IMR-90 (cell line): ENCODE results near the gene DISC1. TPM values are rescaled to one million over a fixed set of nuclear protein-coding genes. Genes with fewer than 3 reads are reported as not detected.

ENCODE experiments used
- ATAC-seq: fragments of 200-7000 bp; cut with Tn5 transposase; 2 replicates; pipeline ENCODE4 v1.9.1; 2020; ENCODE audit warnings: low read depth, mild to moderate bottlenecking, moderate library complexity
- BruUV-seq: library from RNA; stranded (reverse); fragments of 400-500 nt; replicated peaks from 2 replicates; lab custom pipeline; 2021; lab: Mats Ljungman, UMichigan
- CTCF ChIA-PET: fragments of 300-600 bp; formaldehyde crosslinking; extraction: SDS; loops from one replicate; lab custom pipeline; 2021; ENCODE audit warnings: antibody characterized with exemption; lab: Yijun Ruan, JAX
- POLR2A ChIA-PET: fragments of 300-600 bp; sonication (Branson Sonifier 250); formaldehyde crosslinking; loops from one replicate; lab custom pipeline; 2022; ENCODE audit warnings: antibody characterized with exemption; ENCODE audit not compliant: unreplicated experiment; lab: Charles Lee
- DNase-seq: peaks from one replicate; pipeline ENCODE4 v3.0.0; 2013
- H2AFZ ChIP-seq: replicated peaks from 2 replicates; pipeline ENCODE3; 2013; ENCODE audit warnings: low read length, mild to moderate bottlenecking; ENCODE audit not compliant: poor library complexity
- H2AK5ac ChIP-seq: 2 replicates; pipeline ENCODE4 v1.6.1; 2013; ENCODE audit warnings: low read depth, low read length, inconsistent platforms
- H2AK9ac ChIP-seq: replicated peaks from 2 replicates; pipeline ENCODE3; 2013; ENCODE audit warnings: mild to moderate bottlenecking, low read depth, low read length, moderate library complexity; ENCODE audit not compliant: poor library complexity
- H2BK120ac ChIP-seq: 2 replicates; pipeline ENCODE4 v1.6.1; 2013; ENCODE audit warnings: low read depth, low read length, inconsistent platforms
- H2BK15ac ChIP-seq: 3 replicates; pipeline ENCODE4 v1.6.1; 2013; ENCODE audit warnings: low read depth, low read length, inconsistent platforms
- H2BK20ac ChIP-seq: 2 replicates; pipeline ENCODE4 v1.6.1; 2013; ENCODE audit warnings: low read depth, mild to moderate bottlenecking, inconsistent platforms, low read length, moderate library complexity
- H2BK5ac ChIP-seq: 2 replicates; pipeline ENCODE4 v1.6.1; 2013; ENCODE audit warnings: mild to moderate bottlenecking, low read depth, low read length, inconsistent platforms; ENCODE audit not compliant: poor library complexity, severe bottlenecking
- H3K14ac ChIP-seq: replicated peaks from 2 replicates; pipeline ENCODE4 v1.6.1; 2013; ENCODE audit warnings: low read depth, low read length, inconsistent platforms
- H3K18ac ChIP-seq: 2 replicates; pipeline ENCODE4 v1.6.1; 2013; ENCODE audit warnings: low read depth, low read length, control low read depth
- H3K23ac ChIP-seq: 2 replicates; pipeline ENCODE4 v1.6.1; 2013; ENCODE audit warnings: low read depth, low read length, inconsistent platforms
- H3K27ac ChIP-seq: 2 replicates; pipeline ENCODE4 v1.5.1; 2013; ENCODE audit warnings: mild to moderate bottlenecking, control low read depth, low read length; ENCODE audit not compliant: insufficient read depth
- H3K27me3 ChIP-seq: 2 replicates; pipeline ENCODE4 v1.6.1; 2013; ENCODE audit warnings: low read length; ENCODE audit not compliant: control insufficient read depth, insufficient read depth
- H3K36me3 ChIP-seq: 2 replicates; pipeline ENCODE4 v1.6.1; 2013; ENCODE audit warnings: low read length, mixed read lengths; ENCODE audit not compliant: control insufficient read depth, insufficient read depth
- H3K4ac ChIP-seq: 2 replicates; pipeline ENCODE4 v1.6.1; 2013; ENCODE audit warnings: low read depth, low read length, inconsistent platforms
- H3K4me1 ChIP-seq: 2 replicates; pipeline ENCODE4 v1.6.1; 2013; ENCODE audit warnings: low read length, mixed read lengths; ENCODE audit not compliant: control insufficient read depth, insufficient read depth
- H3K4me2 ChIP-seq: 2 replicates; pipeline ENCODE4 v1.6.1; 2013; ENCODE audit warnings: low read depth, mild to moderate bottlenecking, control low read depth, low read length, moderate library complexity
- H3K4me3 ChIP-seq: 2 replicates; pipeline ENCODE4 v1.5.1; 2013; ENCODE audit warnings: low read depth, mild to moderate bottlenecking, control low read depth, low read length, moderate library complexity; ENCODE audit not compliant: insufficient read depth
- H3K56ac ChIP-seq: 2 replicates; pipeline ENCODE4 v1.6.1; 2013; ENCODE audit warnings: low read length, inconsistent platforms; ENCODE audit not compliant: insufficient read depth; ENCODE audit errors: extremely low read depth
- H3K79me1 ChIP-seq, 2 experiments: 2 replicates each; pipeline ENCODE4 v1.6.1; 2013; ENCODE audit warnings: low read length in 2 of 2, inconsistent platforms in 1 of 2, low read depth in 1 of 2
- H3K9ac ChIP-seq: 2 replicates; pipeline ENCODE4 v1.6.1; 2013; ENCODE audit warnings: low read depth, low read length, control low read depth
- H3K9me1 ChIP-seq: 2 replicates; pipeline ENCODE4 v1.6.1; 2013; ENCODE audit warnings: low read length, inconsistent platforms; ENCODE audit not compliant: insufficient read depth
- H3K9me3 ChIP-seq: 2 replicates; pipeline ENCODE4 v1.6.1; 2013; ENCODE audit warnings: low read length; ENCODE audit not compliant: control insufficient read depth, insufficient read depth
- H4K20me1 ChIP-seq: 2 replicates; pipeline ENCODE4 v1.6.1; 2013; ENCODE audit warnings: low read length, inconsistent platforms; ENCODE audit not compliant: insufficient read depth
- H4K5ac ChIP-seq: 2 replicates; pipeline ENCODE4 v1.6.1; 2013; ENCODE audit warnings: mild to moderate bottlenecking, low read depth, low read length, control low read depth
- H4K8ac ChIP-seq, 2 experiments: 2 replicates each; pipeline ENCODE4 v1.6.1; 2013; ENCODE audit warnings: low read depth in 2 of 2, low read length in 2 of 2, control low read depth in 1 of 2, inconsistent platforms in 1 of 2
- H4K91ac ChIP-seq: 2 replicates; pipeline ENCODE4 v1.6.1; 2013; ENCODE audit warnings: low read depth, low read length, inconsistent platforms; ENCODE audit not compliant: insufficient read depth
- BHLHE40 ChIP-seq: fragments of 150-350 bp; IDR thresholded peaks from 2 replicates; pipeline ENCODE4 v1.6.1; 2016; ENCODE audit warnings: mild to moderate bottlenecking, low read depth, low read length
- CTCF ChIP-seq: conservative IDR thresholded peaks from 2 replicates; pipeline ENCODE4 v1.5.1; 2012; ENCODE audit warnings: mild to moderate bottlenecking, low read depth, low read length, improper control_type of control experiment
- FOS ChIP-seq: fragments of 150-350 bp; IDR thresholded peaks from 2 replicates; pipeline ENCODE4 v1.6.1; 2016; ENCODE audit warnings: low read depth, low read length
- MAFK ChIP-seq: IDR thresholded peaks from 2 replicates; pipeline ENCODE4 v1.6.1; 2012; ENCODE audit warnings: low read depth, low read length, improper control_type of control experiment
- MAZ ChIP-seq: IDR thresholded peaks from 2 replicates; pipeline ENCODE4 v1.6.1; 2012; ENCODE audit warnings: low read depth, mild to moderate bottlenecking, low read length, improper control_type of control experiment, moderate library complexity, borderline replicate concordance
- POLR2A ChIP-seq: IDR thresholded peaks from 2 replicates; pipeline ENCODE4 v1.6.1; 2012; ENCODE audit warnings: mild to moderate bottlenecking, low read depth, low read length
- RAD21 ChIP-seq: IDR thresholded peaks from 2 replicates; pipeline ENCODE4 v1.6.1; 2012; ENCODE audit warnings: low read length, improper control_type of control experiment
- SMC3 ChIP-seq: fragments of 150-350 bp; IDR thresholded peaks from 2 replicates; pipeline ENCODE4 v1.6.1; 2016; ENCODE audit warnings: low read depth, mild to moderate bottlenecking, antibody characterized with exemption, low read length, moderate library complexity
- USF2 ChIP-seq: fragments of 150-350 bp; IDR thresholded peaks from 2 replicates; pipeline ENCODE4 v1.6.1; 2017; ENCODE audit warnings: mild to moderate bottlenecking, antibody characterized with exemption, low read length, low read depth
- WGBS, 2 experiments: methylation state at CpG; one replicate each; pipeline versions ENCODE4 v1.1.5 to v1.1.7; 2013; ENCODE audit warnings: missing lambda C conversion rate in 2 of 2; ENCODE audit not compliant: insufficient read length in 1 of 2; ENCODE audit errors: extremely low coverage in 2 of 2; 5-methylcytosine and 5-hydroxymethylcytosine counted together
- dilution Hi-C: fragments of 300-500 bp; cut with HindIII; formaldehyde crosslinking; loops from one replicate; pipeline ENCODE4 v1.14.3; 2018; ENCODE audit warnings: low sequenced_read_pairs; ENCODE audit not compliant: unreplicated experiment
- in situ Hi-C: fragments of 300-500 bp; cut with MboI; formaldehyde crosslinking; loops from 3 replicates; pipeline ENCODE4 v1.14.3; 2019; ENCODE audit warnings: low sequenced_read_pairs, inconsistent platforms, mixed read lengths
- intact Hi-C: fragments of 100-400 bp; cut with micrococcal nuclease; formaldehyde crosslinking; loops from 2 replicates; pipeline ENCODE4 v1.10.0; 2022
- polyA plus RNA-seq, 3 experiments: library from polyadenylated mRNA; depleted of rRNA; stranded (reverse); fragments of >200 nt; gene quantifications; 2 replicates each; pipeline ENCODE4 v1.2.3, GENCODE V29; 2012; ENCODE audit warnings: low replicate concordance in 1 of 3
- total RNA-seq: library from RNA; depleted of rRNA; stranded (reverse); fragments of >200 nt; gene quantifications from 2 replicates; pipeline ENCODE4 v1.2.3, GENCODE V29; 2012

DISC1 gene
- total and polyA plus RNA-seq, 2 of the 4 experiments (the other 2 are of a cell fraction) = 2.2 to 7.0 TPM

- Histone ChIP-seq H2BK15ac (no peak overlapping the region), H3K9ac (no peak overlapping the region), H3K9me1 (no peaks in the 10 kb centered on the region), H3K9me3 (no peaks in the 10 kb centered on the region), H3K79me1 (no peaks in the 10 kb centered on the region), H2AFZ (no peak overlapping the region), H2AK9ac (no peak overlapping the region), H3K27ac (no peak overlapping the region), H2BK120ac (no peak overlapping the region), H4K20me1 (no peaks in the 10 kb centered on the region), H3K27me3 (no peaks in the 10 kb centered on the region), H3K36me3 (no peaks in the 10 kb centered on the region), H4K91ac (no peak overlapping the region), H3K14ac (no peak overlapping the region), H4K8ac (no peak overlapping the region), H3K23ac (no peak overlapping the region), H3K56ac (no peak overlapping the region), H2AK5ac (no peak overlapping the region), H4K5ac (no peak overlapping the region), H2BK5ac (no peak overlapping the region), H2BK20ac (no peak overlapping the region), H3K4me3 (no peak overlapping the region), H3K18ac (no peak overlapping the region), H3K4me1 (no peaks in the 10 kb centered on the region), H3K4ac (no peak overlapping the region), H3K4me2 (no peak overlapping the region)
- ATAC-seq = no peak
- WGBS, 2 experiments = no CpG with 5 or more reads among the region's 6 CpGs
- no peak for DNase-seq
- POLR2A ChIA-PET = no interaction called here
- no TSS peak for BruUV-seq
- CTCF ChIA-PET = no interaction called here
- intact Hi-C loops (no loop called here), in situ Hi-C loops (no loop called here), dilution Hi-C loops (no loop called here)
- TF ChIP-seq POLR2A = no peak
- TF ChIP-seq MAZ = no peak
- TF ChIP-seq SMC3 = no peak
- TF ChIP-seq USF2 = no peak
- no peak for TF ChIP-seq FOS
- TF ChIP-seq MAFK = no peak
- TF ChIP-seq RAD21 = no peak
- no peak for TF ChIP-seq BHLHE40
- TF ChIP-seq CTCF = no peak
These were observed 43.2 kb upstream of the DISC1 start for GRCh38 chr1:231583376-231583775.
